ENCODE measurements around the gene GALNT9. TPM values are rescaled to one million over a fixed set of nuclear protein-coding genes. Genes with fewer than 3 reads are reported as not detected.

Gene GALNT9
- total RNA-seq, 4 donors from 2014 or later = 0.13 TPM; not detected in 3

- H3K4me3 ChIP-seq (ENCODE audit: low read depth, poor library complexity, severe bottlenecking) = no peak overlapping the region
- no peak for TF ChIP-seq POLR2A (IDR thresholded peaks at IDR 0.05)
- no peak for TF ChIP-seq CTCF (IDR thresholded peaks at IDR 0.05)
- intact Hi-C loops (cut with DNase I; ENCODE audit: low total_unique reads) = loop anchor here (5.0 kb wide), 1 partner anchor 1073 kb away; no protein-coding TSS in a partner anchor
- DNase-seq (ENCODE audit: low spot score in 2 of 2) = no peak
- 78 to 82% methylated on average over 38 to 39 of the region's 39 CpGs for WGBS, 2 donors
Observed at GRCh38 chr12:132249689-132250478, 79.5 kb downstream of the GALNT9 start.

- no peak for DNase-seq (ENCODE audit: low spot score in 2 of 2)
- H3K4me3 ChIP-seq (ENCODE audit: low read depth, poor library complexity, severe bottlenecking) = no peak overlapping the region
- intact Hi-C loops (cut with DNase I; ENCODE audit: low total_unique reads) = loop anchor here (5.0 kb wide), 1 partner anchor 1071 kb away; no protein-coding TSS in a partner anchor
- TF ChIP-seq CTCF (IDR thresholded peaks at IDR 0.05) = no peak
- no peak for TF ChIP-seq POLR2A (IDR thresholded peaks at IDR 0.05)
- WGBS, 2 donors = 65 to 66% methylated on average over 16 of the region's 16 CpGs
Observed at GRCh38 chr12:132248453-132249167, 80.8 kb downstream of the GALNT9 start.

GRCh38 chr12:132247718-132248452 is 81.5 kb downstream of the GALNT9 start:
- WGBS, 2 donors = 80 to 92% methylated on average over 29 to 35 of the region's 35 CpGs
- H3K4me3 ChIP-seq (ENCODE audit: low read depth, poor library complexity, severe bottlenecking) = no peak overlapping the region
- no peak for DNase-seq (ENCODE audit: low spot score in 2 of 2)
- intact Hi-C loops (cut with DNase I; ENCODE audit: low total_unique reads) = loop anchor here (5.0 kb wide), 1 partner anchor 1071 kb away; no protein-coding TSS in a partner anchor
- TF ChIP-seq CTCF (IDR thresholded peaks at IDR 0.05) (no peak), POLR2A (IDR thresholded peaks at IDR 0.05) (no peak)

GRCh38 chr12:132246997-132247717 is 82.2 kb downstream of the GALNT9 start:
- WGBS, 2 donors = 79 to 81% methylated on average over 23 to 27 of the region's 27 CpGs

More at GRCh38 chr12:132246997-132247717, 82.2 kb downstream of the GALNT9 start:
- DNase-seq (ENCODE audit: low spot score in 2 of 2) = no peak
- intact Hi-C loops (cut with DNase I; ENCODE audit: low total_unique reads) = loop anchor here (5.0 kb wide), 1 partner anchor 1070 kb away; no protein-coding TSS in a partner anchor
- TF ChIP-seq POLR2A (IDR thresholded peaks at IDR 0.05) = no peak
- TF ChIP-seq CTCF (IDR thresholded peaks at IDR 0.05) = no peak
- no peak overlapping the region for H3K4me3 ChIP-seq (ENCODE audit: low read depth, poor library complexity, severe bottlenecking)

Data from lower leg skin (tissue), 4 donors.